ENCODE results near the gene CANT1.

GRCh38 chr17:79022507-79022991 lies 13.0 kb upstream of the CANT1 start:
- TF ChIP-seq, protein P1, sequence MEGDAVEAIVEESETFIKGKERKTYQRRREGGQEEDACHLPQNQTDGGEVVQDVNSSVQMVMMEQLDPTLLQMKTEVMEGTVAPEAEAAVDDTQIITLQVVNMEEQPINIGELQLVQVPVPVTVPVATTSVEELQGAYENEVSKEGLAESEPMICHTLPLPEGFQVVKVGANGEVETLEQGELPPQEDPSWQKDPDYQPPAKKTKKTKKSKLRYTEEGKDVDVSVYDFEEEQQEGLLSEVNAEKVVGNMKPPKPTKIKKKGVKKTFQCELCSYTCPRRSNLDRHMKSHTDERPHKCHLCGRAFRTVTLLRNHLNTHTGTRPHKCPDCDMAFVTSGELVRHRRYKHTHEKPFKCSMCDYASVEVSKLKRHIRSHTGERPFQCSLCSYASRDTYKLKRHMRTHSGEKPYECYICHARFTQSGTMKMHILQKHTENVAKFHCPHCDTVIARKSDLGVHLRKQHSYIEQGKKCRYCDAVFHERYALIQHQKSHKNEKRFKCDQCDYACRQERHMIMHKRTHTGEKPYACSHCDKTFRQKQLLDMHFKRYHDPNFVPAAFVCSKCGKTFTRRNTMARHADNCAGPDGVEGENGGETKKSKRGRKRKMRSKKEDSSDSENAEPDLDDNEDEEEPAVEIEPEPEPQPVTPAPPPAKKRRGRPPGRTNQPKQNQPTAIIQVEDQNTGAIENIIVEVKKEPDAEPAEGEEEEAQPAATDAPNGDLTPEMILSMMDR (IDR thresholded peaks at IDR 0.05; ENCODE audit: low read depth, low read length), result no peak
- TF ChIP-seq EZH2phosphoT487 (IDR thresholded peaks at IDR 0.05; ENCODE audit: low read depth), result no peak

Data from OCI-LY3 (cell line).